A172 (cell line): Measurements from ENCODE around the gene AQP9. TPM values are rescaled to one million over a fixed set of nuclear protein-coding genes. Genes with fewer than 3 reads are reported as not detected.
A peak's percentile ranks its signal among the peaks of the same experiment; 100 is the strongest.

Source experiments
- DNase-seq: peaks from one replicate; pipeline ENCODE4 v3.0.0-alpha.2; 2015; ENCODE audit warnings: low spot score
- total RNA-seq: library from RNA; depleted of rRNA; stranded (reverse); fragments of >200 nt; shearing (Covaris generic); gene quantifications from 2 replicates; pipeline ENCODE4 v1.2.3, GENCODE V29; 2014

AQP9 gene
- total RNA-seq, 1 experiment from 2014 or later, result not detected

DNA sequence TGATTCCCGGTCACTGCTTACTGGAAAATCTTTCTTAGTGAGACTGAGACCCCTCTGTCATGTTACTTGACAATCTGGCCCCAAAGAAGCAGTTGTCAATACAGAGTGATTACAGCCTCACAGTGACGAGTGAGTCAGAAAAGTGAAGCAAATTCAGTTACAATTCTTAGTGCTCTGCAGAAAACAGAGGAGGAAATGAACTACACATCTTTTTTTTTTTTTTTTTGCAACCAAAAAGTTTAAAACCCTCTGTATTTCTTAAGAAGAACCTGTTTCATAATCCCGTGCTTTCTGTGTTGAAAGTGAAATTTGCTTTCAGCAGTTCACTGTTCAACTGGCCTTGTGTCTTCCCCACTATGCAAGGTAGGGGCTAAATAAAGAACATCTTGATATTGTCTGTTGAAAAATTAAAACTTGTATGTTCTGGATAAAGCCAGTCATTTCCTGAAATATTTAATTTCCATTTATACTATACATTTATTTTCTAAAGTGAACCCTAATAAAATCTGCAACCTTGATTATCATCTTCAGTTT, 1.9 kb downstream of the AQP9 start:
- no peak for DNase-seq

- no peak for DNase-seq
Observed at GRCh38 chr15:58141894-58142293, 3.7 kb downstream of the AQP9 start.

DNA sequence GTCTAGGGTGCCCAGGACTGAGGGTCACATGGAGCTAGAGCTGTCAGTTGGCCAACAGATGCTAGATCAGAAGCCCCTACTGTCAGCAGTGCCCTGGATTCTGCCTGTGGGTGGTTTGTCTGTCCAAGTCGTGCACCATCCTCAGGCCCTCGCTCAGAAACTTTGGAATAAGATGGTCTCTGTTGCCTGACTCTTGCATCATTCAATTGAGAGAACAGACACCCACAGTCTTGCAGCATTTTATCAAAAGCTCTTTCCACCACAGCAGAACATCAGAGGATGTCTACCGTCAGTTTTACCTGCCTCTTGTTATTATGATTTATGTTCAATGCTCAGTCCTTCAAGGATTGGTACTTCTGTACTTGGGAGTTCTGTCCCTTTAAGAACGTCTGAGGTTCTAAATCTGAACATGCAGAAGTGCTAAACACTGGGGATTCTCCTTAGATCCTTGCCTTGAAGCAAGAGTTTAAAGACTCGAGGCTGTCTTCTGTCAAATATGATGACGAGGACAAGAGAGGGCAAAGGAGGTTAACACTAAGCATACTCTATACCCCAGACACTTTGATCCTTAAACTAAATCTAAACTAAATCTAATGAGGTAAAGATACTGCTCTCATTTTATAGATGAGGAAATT, 4.8 kb downstream of the AQP9 start:
- no peak for DNase-seq

- no peak for DNase-seq
Observed at GRCh38 chr15:58145606-58146005, 7.4 kb downstream of the AQP9 start.

- DNase-seq, result no peak
Observed at GRCh38 chr15:58146211-58146610, 8.0 kb downstream of the AQP9 start.

- peak; percentile 9 for DNase-seq
Observed at GRCh38 chr15:58146749-58147148, 8.6 kb downstream of the AQP9 start.

DNA sequence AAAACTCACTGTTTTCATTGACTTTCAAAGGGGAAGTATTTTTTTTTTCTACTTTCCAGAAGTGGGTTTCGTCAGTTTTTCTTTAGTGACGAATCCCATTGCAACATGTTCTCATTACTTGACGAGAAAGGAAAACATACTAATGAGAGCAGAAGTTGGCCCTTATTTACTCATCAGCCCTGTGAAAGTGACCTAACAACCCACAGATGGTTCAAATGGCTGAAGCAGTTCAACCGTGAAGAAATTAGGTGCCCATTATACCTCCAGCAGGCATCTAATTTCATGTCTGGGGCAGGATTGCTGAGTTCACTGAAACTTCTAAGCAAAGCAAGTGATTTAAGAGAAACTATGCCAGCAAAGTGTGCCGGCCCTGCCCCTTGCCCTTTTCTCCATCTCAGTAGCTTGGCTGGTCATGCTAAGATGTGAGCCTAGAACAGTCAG, 9.0 kb downstream of the AQP9 start:
- no peak for DNase-seq

DNA sequence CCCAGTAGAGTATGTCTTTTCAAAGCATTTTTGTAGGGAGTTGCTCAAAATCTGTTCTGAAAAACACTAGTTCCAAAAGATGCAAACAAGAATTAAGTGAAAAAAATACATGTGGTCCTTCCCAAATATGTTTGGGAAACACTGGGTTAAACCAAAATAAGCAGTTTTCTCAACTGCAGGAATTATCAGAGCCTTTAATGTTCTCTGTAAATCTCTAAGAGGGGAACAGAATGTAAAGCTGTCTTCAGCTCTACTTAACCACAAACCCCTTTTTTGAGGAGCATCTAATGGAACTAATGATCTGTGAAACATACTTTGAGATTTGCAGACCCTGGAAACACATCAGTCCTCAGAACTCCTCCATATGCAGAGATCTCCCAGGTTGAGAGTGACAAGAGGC, 9.9 kb downstream of the AQP9 start:
- DNase-seq, result no peak

- no peak for DNase-seq
Observed at GRCh38 chr15:58148633-58149445, 10.7 kb downstream of the AQP9 start.

DNA sequence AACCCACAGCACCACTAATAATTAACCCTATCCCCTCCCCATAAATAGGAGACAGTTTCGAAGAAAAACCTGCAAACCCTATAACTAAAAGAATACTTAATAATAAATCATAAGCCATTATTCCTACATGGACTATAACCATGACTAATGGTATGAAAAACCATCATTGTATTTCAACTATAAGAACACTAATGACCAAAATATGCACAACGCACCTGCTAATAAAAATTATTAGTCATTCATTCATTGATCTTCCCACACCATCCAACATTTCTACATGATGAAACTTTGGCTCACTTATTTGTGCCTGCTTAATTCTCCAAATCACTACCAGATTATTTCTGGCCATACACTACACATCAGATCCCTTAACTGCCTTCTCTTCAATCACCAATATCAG, 16.6 kb downstream of the AQP9 start:
- DNase-seq, result no peak

DNA sequence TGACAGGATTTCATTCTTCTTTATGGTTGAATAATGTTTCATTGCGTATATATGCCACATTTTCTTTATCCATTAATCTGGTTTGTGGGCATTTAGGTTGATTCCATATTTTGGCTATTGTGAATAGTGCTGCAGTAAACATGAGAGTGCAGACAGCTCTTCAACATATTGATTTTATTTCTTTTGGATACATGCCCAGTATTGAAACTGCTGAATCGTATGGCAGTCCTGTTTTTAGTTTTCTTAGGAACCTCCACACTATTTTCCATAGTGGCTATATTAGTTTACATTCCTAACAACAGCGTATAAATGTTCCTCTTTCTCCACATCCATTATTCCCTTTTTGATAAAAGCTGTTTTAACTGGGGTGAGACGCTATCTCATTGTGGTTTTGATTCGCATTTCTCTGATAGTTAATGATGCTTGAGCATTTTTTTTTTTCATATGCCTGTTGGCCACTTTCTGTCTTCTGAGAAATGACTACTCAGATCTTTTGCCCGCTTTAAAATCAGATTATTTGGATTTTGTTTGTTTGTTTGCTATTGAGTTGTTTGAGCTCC, 21.7 kb downstream of the AQP9 start:
- DNase-seq, result no peak

- no peak for DNase-seq
Observed at GRCh38 chr15:58161436-58161930, 23.3 kb downstream of the AQP9 start.

DNA sequence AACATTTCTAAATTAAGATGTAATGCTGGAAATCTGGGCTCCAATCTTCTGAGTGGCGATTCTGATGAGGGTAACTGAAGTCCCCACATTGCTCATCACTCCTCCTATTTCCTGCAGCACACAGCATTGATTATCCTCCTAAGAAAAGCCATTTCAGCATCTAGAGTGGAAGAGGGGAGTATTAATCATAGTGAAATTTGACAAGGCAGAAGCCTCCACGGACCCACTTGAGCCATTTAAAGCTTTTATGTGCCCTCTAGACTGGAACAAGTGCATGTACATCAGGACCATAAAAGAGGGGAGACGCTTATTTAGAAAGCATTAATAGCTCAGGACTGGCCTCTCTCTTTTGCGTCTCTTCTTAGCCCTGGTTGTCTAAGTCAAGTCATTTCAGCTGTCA, 25.8 kb downstream of the AQP9 start:
- no peak for DNase-seq

- DNase-seq, result no peak
Observed at GRCh38 chr15:58164926-58165325, 26.7 kb downstream of the AQP9 start.

GRCh38 chr15:58165661-58166060, 27.5 kb downstream of the AQP9 start:
- no peak for DNase-seq

GRCh38 chr15:58167095-58167691, 29.0 kb downstream of the AQP9 start:
- no peak for DNase-seq

DNA sequence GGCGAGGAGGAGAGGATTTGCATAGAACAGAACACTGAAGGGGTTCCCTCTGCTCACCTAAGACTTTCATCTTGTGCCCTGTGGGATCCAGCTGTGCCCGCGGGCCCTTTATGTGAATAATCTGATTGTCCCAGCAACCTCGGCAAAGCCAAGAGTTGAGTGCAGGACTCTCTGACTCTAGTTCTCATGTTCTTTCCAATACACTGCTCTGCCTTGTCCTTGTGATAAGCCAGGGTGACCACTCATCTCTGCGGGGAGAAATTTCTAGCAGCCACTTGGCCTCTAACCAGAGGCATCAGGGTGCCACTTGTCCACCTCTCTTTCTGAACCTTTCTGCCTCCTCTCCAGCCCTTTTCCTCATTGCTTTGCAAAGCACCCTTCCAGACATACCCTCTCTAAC, 31.8 kb downstream of the AQP9 start:
- DNase-seq, result no peak

GRCh38 chr15:58171476-58172061, 33.4 kb downstream of the AQP9 start:
- no peak for DNase-seq

DNA sequence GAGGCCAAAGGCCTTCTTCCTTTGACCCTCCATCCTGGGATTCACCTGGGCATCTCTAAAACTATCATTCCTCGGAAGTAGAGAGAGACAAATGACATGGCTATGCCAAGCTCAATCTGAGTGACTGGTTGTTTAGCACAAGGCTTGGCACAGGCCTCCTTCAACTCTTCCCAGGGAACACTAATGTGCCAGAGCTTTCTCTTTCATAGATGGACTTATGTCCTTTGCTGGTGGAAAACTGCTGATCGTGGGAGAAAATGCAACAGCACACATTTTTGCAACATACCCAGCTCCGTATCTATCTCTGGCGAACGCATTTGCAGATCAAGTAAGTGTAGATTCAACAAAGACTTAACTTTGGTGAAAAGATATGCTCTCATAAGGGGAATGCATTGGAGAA, 36.5 kb downstream of the AQP9 start:
- no peak for DNase-seq

- DNase-seq, result no peak
Observed at GRCh38 chr15:58175955-58176354, 37.8 kb downstream of the AQP9 start.

DNA sequence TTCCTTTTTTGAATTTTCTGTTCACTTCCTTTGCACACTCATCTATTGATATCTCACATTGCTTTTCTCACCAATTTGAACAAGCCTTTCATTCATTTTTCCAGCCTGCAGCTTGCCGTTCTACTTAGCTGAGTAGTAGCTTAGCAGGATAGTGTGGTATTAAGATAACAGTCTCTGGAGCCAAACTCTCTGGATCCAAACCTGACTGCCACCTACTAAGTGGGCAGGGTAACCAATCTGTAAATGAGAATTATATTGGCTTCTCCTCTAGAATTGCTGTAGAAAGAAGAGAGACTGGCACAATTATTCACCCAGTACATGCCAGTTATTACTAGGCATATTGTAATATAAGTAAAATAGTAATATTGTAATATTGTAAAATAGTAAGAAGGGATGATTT, 40.5 kb downstream of the AQP9 start:
- DNase-seq, result no peak

DNA sequence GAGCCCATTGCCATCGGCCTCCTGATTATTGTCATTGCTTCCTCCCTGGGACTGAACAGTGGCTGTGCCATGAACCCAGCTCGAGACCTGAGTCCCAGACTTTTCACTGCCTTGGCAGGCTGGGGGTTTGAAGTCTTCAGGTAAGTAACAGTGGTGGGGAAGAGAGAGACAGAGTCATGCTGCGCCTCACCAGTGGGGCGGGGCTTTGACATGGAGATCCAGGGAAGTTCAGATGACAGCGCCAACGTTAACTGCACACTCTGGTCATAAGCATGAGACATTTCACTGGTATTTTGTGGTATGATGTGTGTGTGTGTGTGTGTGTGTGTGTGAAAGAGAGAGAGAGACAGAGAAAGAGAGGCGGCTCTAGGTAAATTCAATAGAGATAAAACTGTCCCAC, 41.0 kb downstream of the AQP9 start:
- DNase-seq, result no peak
